ENCODE measurements around the gene NAGLU. TPM values are rescaled to one million over a fixed set of nuclear protein-coding genes. Genes with fewer than 3 reads are reported as not detected.
"Not testable (repeated sequence)": the region's sequence is repeated elsewhere in the genome, so short reads cannot be mapped to it uniquely, and the experiment has no call there.

NAGLU gene
- total RNA-seq, 1 experiment from 2014 or later = 36.9 TPM

GRCh38 chr17:42529061-42529460, 7.0 kb upstream of the NAGLU start:
- Histone ChIP-seq H3K4me3 (ENCODE audit: insufficient read depth, low read depth, low read length) (no peak overlapping the region), H3K27me3 (ENCODE audit: control insufficient read depth, insufficient read depth, low read length) (peaks cover 9% of the 10 kb centered on the region), H3K36me3 (replicated peaks; ENCODE audit: control insufficient read depth, insufficient read depth, low read length) (no peaks in the 10 kb centered on the region)
- DNase-seq = no peak

GRCh38 chr17:42530952-42531454, 5.0 kb upstream of the NAGLU start:
- no peak for DNase-seq
- H3K36me3 ChIP-seq (replicated peaks; ENCODE audit: control insufficient read depth, insufficient read depth, low read length) = no peaks in the 10 kb centered on the region
- H3K27me3 ChIP-seq (ENCODE audit: control insufficient read depth, insufficient read depth, low read length) = peaks cover 9% of the 10 kb centered on the region
- no peak overlapping the region for H3K4me3 ChIP-seq (ENCODE audit: insufficient read depth, low read depth, low read length)

- Histone ChIP-seq H3K4me3 (ENCODE audit: insufficient read depth, low read depth, low read length) (peak overlapping the region; percentile 36), H3K27me3 (ENCODE audit: control insufficient read depth, insufficient read depth, low read length) (peaks cover 9% of the 10 kb centered on the region), H3K36me3 (replicated peaks; ENCODE audit: control insufficient read depth, insufficient read depth, low read length) (no peaks in the 10 kb centered on the region)
- peak; percentile 90 for DNase-seq
These were observed 4.3 kb upstream of the NAGLU start for GRCh38 chr17:42531455-42532354.

GRCh38 chr17:42535155-42536047, 640 bp upstream of the NAGLU start:
- peaks cover 3% of the 10 kb centered on the region; the same call in 1 of the 2 replicates for H3K36me3 ChIP-seq (replicated peaks; ENCODE audit: control insufficient read depth, insufficient read depth, low read length)
- peaks cover 9% of the 10 kb centered on the region for H3K27me3 ChIP-seq (ENCODE audit: control insufficient read depth, insufficient read depth, low read length)
- H3K4me3 ChIP-seq (ENCODE audit: insufficient read depth, low read depth, low read length) = peak overlapping the region; percentile 45
- DNase-seq = peak; percentile 65

GRCh38 chr17:42536372-42537155, 523 bp downstream of the NAGLU start:
- H3K4me3 ChIP-seq (ENCODE audit: insufficient read depth, low read depth, low read length) = peak overlapping the region; percentile 45
- DNase-seq = peak; percentile 99
- peaks cover 3% of the 10 kb centered on the region for H3K36me3 ChIP-seq (replicated peaks; ENCODE audit: control insufficient read depth, insufficient read depth, low read length)
- peaks cover 2% of the 10 kb centered on the region; the same call in 1 of the 2 replicates for H3K27me3 ChIP-seq (ENCODE audit: control insufficient read depth, insufficient read depth, low read length)

- H3K36me3 ChIP-seq (replicated peaks; ENCODE audit: control insufficient read depth, insufficient read depth, low read length) = peaks cover 3% of the 10 kb centered on the region
- H3K27me3 ChIP-seq (ENCODE audit: control insufficient read depth, insufficient read depth, low read length) = peaks cover under 1% of the 10 kb centered on the region; the same call in 1 of the 2 replicates
- peak; percentile 81 for DNase-seq
- H3K4me3 ChIP-seq (ENCODE audit: insufficient read depth, low read depth, low read length) = peak overlapping the region; percentile 45
These were observed 1.2 kb downstream of the NAGLU start for GRCh38 chr17:42537156-42537805.

- DNase-seq = peak; percentile 34
- H3K4me3 ChIP-seq (ENCODE audit: insufficient read depth, low read depth, low read length) = no peak overlapping the region
- peaks cover 3% of the 10 kb centered on the region for H3K36me3 ChIP-seq (replicated peaks; ENCODE audit: control insufficient read depth, insufficient read depth, low read length)
These were observed 1.9 kb downstream of the NAGLU start for GRCh38 chr17:42537826-42538451.

GRCh38 chr17:42538482-42538881, 2.4 kb downstream of the NAGLU start:
- Histone ChIP-seq H3K36me3 (replicated peaks; ENCODE audit: control insufficient read depth, insufficient read depth, low read length) (peaks cover 3% of the 10 kb centered on the region), H3K4me3 (ENCODE audit: insufficient read depth, low read depth, low read length) (no peak overlapping the region), H3K27me3 (ENCODE audit: control insufficient read depth, insufficient read depth, low read length) (no peaks in the 10 kb centered on the region)
- DNase-seq = peak; percentile 24

More at GRCh38 chr17:42537826-42538451, 1.9 kb downstream of the NAGLU start:
- no peaks in the 10 kb centered on the region for H3K27me3 ChIP-seq (ENCODE audit: control insufficient read depth, insufficient read depth, low read length)

GRCh38 chr17:42540558-42540957, 4.5 kb downstream of the NAGLU start:
- not testable (repeated sequence) for H3K27me3 ChIP-seq (ENCODE audit: control insufficient read depth, insufficient read depth, low read length); H3K36me3 ChIP-seq (replicated peaks; ENCODE audit: control insufficient read depth, insufficient read depth, low read length); DNase-seq; H3K4me3 ChIP-seq (ENCODE audit: insufficient read depth, low read depth, low read length)

- DNase-seq = no peak
These were observed 5.2 kb downstream of the NAGLU start for GRCh38 chr17:42541041-42541833.

GRCh38 chr17:42543190-42544079, 7.4 kb downstream of the NAGLU start:
- Histone ChIP-seq H3K27me3 (ENCODE audit: control insufficient read depth, insufficient read depth, low read length) (no peaks in the 10 kb centered on the region), H3K36me3 (replicated peaks; ENCODE audit: control insufficient read depth, insufficient read depth, low read length) (peaks cover 3% of the 10 kb centered on the region), H3K4me3 (ENCODE audit: insufficient read depth, low read depth, low read length) (no peak overlapping the region)
- peak; percentile 45 for DNase-seq

More at GRCh38 chr17:42541041-42541833, 5.2 kb downstream of the NAGLU start:
- peaks cover 3% of the 10 kb centered on the region for H3K36me3 ChIP-seq (replicated peaks; ENCODE audit: control insufficient read depth, insufficient read depth, low read length)
- no peak overlapping the region for H3K4me3 ChIP-seq (ENCODE audit: insufficient read depth, low read depth, low read length)
- no peaks in the 10 kb centered on the region for H3K27me3 ChIP-seq (ENCODE audit: control insufficient read depth, insufficient read depth, low read length)

- H3K36me3 ChIP-seq (replicated peaks; ENCODE audit: control insufficient read depth, insufficient read depth, low read length) = no peaks in the 10 kb centered on the region; the same call in 1 of the 2 replicates
- no peak for DNase-seq
- no peaks in the 10 kb centered on the region for H3K27me3 ChIP-seq (ENCODE audit: control insufficient read depth, insufficient read depth, low read length)
- H3K4me3 ChIP-seq (ENCODE audit: insufficient read depth, low read depth, low read length) = no peak overlapping the region
These were observed 8.8 kb downstream of the NAGLU start for GRCh38 chr17:42544874-42545283.

Data from H7 (cell line).